DMS 273 treated with DMSO at 0.1 percent for 48 hours (cell line): Measurements from ENCODE around the gene NR2E3.
"Not testable (repeated sequence)": the region's sequence is repeated elsewhere in the genome, so short reads cannot be mapped to it uniquely, and the experiment has no call there.

Experiments
- DNase-seq: peaks from one replicate; lab custom pipeline; 2025; lab: John Stamatoyannopoulos, UW

Gene NR2E3

GRCh38 chr15:71815301-71815700, 4.9 kb downstream of the NR2E3 start:
- no peak for DNase-seq

GRCh38 chr15:71817351-71817750, 7.0 kb downstream of the NR2E3 start:
- no peak for DNase-seq

- DNase-seq, result no peak
Measured at GRCh38 chr15:71820127-71820526, 9.8 kb downstream of the NR2E3 start.

GRCh38 chr15:71821547-71822129, 11.3 kb downstream of the NR2E3 start:
- DNase-seq, result no peak

- no peak for DNase-seq
Measured at GRCh38 chr15:71822890-71823630, 12.7 kb downstream of the NR2E3 start.

- no peak for DNase-seq
Measured at GRCh38 chr15:71823801-71824200, 13.4 kb downstream of the NR2E3 start.

- no peak for DNase-seq
Measured at GRCh38 chr15:71825021-71825730, 14.8 kb downstream of the NR2E3 start.

- no peak for DNase-seq
Measured at GRCh38 chr15:71826196-71826595, 15.8 kb downstream of the NR2E3 start.

GRCh38 chr15:71830981-71831380, 20.6 kb downstream of the NR2E3 start:
- no peak for DNase-seq

GRCh38 chr15:71841563-71841962, 31.2 kb downstream of the NR2E3 start:
- DNase-seq, result no peak

- DNase-seq, result no peak
Measured at GRCh38 chr15:71844916-71845315, 34.6 kb downstream of the NR2E3 start.

GRCh38 chr15:71853543-71853942, 43.2 kb downstream of the NR2E3 start:
- DNase-seq, result no peak

- not testable (repeated sequence) for DNase-seq
Measured at GRCh38 chr15:71858232-71858631, 47.9 kb downstream of the NR2E3 start.
